ENCODE data around the gene UCHL3.

The UCHL3 gene

DNA sequence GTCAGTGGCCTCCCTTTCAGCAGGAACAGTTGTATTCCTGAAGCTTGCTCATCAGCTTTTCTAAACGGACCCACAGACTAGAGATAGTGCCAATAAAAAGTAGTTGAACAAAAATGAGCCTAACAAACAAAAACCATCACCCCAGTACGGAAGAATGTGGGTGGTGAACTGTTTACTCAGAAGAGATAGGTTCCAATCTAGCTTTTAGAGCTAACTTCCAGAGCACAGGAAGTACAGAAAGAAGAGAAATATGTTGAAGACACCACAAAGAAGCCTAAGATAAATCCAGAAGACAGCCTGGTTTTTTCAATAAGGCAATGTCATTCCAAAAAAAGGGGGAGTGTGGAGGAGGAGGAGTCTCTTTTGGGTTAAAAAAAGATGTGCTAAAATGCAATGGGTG, 83.7 kb downstream of the UCHL3 start:
- DNase-seq, result peak; percentile 90

DNA sequence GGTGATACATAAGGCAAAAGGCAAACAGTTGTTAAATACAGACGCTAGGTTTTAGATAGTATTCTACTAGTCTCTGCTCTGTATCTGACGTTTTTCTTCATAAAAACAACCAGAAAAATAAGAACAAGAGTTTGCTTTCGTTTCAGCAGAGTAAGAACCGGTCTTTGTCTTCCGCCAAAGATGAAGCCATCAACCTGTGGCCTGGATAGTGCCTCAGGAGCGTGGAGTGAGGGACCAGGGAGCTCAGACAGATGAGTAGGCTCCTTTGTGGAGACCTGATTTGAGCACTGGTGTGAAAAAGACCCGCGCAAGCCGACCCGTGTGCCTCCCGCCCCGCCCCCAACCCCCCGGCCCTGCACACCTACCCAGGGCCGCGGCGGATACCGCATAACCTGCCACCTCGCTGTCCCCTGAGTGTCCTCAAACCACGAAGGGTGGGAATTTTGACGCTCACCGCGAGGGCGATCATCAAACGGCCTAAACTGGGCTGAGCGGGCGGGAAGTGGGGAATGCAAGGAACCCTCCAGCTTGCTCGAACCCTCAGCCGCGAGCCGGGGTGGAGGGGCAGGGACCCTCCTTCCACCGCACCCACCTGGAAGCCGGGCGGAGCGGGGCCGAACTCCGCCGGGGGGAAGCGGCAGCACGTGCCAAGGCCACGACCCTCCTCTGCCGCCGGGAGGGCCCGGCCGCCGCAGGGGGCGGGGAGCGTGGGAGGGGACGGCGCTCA, 85.7 kb downstream of the UCHL3 start:
- no peak for DNase-seq

DNA sequence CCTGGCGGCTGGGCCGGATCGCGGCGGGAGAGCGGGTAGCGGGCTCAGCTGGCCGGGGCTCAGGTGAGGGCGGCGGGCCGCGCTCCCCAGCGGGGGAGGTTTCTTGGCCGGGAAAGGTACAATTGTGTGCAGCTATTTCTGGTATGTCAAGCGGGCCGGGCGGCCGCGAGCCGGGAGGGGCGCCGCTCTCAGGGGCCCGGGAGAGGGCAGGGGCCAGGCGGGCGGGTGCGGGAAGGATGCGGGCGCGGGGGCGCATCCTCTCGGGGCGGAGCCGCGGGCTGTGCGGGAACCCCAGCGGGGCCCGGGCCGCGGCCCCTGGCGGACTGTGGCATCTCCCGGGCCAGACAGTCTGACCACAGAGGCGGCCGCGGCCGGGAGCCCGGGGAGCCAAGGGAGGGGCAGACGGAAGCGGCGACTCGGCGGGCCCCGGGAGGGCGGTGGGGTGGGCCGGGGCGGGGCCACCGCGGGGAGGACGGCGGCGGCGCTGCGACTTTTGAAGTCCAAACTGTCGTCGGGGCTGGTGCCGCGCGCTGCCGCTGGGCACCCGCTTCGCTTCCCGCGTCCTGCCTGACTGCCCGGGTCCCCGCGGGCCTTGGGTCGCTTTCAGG, 86.3 kb downstream of the UCHL3 start, which contains the start of gene LMO7:
Gene LMO7, plus strand, starts transcription at position 503 of the 608 bp plus-strand sequence. CDS start 328 bp downstream, outside the sequence.
- peak; percentile 35 for DNase-seq

DNA sequence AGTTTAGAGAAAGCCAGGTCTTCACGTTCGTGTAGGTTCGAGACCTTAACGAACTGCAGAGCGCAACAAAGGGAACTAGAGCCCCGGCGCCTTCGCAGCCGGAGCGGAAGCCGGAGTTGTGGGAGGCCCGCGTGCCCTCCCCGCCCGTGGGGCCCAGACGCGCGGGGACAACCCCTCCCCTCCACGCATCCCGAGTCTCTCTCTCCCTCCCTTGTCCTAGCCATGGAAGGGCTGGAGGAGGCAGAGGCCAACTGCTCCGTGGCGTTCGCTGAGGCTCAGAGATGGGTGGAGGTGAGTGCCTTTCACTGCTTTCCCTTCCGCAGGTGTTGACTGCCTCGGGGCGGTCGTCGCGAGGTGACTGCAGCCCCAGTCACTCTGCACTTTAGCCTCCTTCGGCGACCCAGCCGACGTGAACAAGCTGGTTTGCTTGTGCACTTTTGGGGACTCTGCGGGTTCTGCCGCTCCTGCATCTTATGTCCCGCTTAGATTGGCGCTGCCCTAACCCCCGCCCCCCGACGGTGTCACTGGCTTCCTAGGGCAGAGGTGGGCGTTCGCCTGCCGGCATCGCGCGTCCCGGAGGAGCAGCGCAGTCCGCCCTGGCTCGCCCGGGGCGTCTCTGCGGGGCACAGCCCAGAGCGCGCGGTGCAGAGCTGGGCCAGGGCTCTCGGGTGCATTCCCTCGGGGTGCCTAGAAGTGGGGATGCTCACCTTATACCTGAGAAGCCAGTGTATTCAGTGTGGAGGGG, 87.0 kb downstream of the UCHL3 start:
- no peak for DNase-seq

DNA sequence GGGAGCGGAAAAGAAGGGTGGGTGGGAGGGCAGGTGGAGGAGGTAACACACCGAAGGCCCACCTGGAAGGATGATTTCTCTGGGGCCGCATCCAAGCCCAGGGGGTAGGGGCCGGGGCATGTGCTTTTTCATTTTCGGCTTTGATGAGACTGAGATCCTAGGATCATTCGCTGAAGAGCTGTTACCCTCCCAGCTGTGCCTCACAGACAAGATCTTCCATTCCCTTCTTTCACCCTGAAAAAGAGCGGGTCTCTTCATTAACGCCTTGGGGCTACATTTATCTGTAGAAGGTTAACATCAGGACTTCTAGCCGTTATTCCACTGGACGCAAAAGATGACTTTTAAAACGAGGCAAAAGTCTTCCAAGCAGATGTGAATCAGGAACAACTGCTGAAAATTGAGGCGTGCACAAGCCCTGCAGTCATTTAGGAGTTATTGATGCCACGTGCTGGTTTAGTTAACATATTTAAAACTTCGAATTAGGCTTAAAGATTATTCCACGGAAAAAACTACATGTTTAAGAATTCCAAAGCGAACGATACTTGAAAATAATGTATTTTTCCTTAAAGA, 87.7 kb downstream of the UCHL3 start:
- DNase-seq, result no peak

DNA sequence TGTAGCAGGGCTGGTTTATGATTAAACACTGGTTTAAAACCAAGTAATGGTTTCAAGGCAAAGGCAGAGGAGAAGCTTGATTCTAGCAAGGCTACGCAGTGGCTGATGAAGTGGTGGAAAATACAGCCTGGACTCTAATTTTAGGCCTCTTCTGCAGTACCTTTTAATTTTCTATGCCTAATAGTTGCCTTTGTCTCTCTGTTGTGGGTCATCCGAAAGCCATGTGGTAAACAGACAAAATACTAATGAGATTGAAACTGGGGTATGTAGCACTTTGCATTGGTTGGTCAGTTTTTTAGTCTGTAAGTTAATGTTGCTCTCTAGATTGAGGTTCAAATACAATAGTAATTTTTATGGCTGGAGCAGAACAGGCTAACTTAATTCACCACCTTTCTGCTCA, 89.9 kb downstream of the UCHL3 start:
- no peak for DNase-seq

DNA sequence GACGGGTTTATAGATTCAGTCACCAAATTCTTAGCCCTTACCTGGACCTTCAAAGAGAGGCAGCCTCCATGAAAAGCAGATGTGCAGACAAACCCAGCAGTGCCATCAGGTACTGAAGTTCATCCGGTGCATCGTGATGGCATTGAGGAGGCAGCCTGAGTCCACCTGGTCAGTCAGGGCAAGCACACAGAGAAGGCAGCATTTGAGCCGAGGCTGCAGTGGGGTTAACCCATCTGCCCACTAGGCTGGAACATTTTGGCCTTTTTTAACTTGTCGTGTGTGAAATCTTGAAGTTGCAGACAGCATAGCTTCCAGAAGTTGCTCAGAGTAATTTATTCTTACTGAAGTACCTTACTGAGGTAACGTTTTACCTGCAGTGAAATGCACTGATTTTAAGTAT, 91.4 kb downstream of the UCHL3 start:
- no peak for DNase-seq

DNA sequence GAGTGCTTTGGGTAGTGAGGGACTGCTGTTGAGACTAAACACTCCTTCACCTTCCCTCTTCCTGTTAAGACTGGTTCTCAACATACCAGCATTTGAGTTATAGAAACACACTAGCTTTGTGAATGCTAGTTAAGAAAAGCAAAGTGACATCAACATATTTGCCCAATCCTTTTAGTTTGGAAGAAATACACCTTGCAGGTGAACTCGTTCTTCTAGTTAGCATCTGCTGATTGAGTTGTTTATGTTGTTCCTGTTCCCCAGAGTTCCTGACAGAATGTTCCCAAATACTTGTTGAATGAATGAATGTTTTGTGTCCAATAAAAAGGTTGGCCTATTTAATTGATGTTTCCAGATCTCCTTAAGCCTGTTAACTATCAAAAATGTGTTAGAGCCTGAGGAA, 93.6 kb downstream of the UCHL3 start:
- no peak for DNase-seq

DNA sequence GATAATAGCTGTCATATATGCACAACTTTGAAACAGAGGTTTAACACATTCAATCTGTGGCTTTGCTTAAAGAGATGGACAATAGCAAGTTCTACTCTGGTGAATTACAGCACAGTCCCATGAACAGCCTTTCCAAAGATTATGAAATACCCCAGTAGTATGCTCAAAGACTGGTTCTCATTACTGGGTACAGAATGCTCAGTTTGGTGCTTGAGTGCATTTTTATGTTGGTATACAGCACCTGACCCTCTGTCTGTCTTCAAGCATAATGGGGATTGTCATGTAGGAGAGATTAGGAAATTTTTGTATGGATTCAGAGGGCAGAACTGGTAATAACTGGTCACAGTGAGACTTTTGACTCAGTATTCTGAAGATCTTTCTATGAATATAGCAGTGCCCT, 94.1 kb downstream of the UCHL3 start:
- no peak for DNase-seq

DNA sequence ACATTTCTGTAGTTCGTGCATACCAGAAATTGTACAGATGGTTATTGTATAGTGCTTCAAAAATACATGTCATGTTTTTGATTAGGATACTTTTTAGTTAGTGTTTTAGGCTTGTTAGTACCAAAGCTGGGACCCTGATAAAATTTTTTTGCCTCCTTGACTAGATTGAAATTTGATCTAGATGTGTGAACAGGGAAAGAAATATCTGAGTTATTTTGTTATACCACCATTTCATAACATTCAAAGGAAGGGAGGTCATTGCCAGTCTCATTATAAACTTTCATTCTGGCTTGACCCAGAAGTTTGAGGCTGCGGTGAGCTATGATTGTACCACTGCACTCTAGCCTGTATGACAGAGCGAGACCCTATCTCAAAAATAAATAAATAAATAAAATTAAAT, 95.5 kb downstream of the UCHL3 start:
- no peak for DNase-seq

DNA sequence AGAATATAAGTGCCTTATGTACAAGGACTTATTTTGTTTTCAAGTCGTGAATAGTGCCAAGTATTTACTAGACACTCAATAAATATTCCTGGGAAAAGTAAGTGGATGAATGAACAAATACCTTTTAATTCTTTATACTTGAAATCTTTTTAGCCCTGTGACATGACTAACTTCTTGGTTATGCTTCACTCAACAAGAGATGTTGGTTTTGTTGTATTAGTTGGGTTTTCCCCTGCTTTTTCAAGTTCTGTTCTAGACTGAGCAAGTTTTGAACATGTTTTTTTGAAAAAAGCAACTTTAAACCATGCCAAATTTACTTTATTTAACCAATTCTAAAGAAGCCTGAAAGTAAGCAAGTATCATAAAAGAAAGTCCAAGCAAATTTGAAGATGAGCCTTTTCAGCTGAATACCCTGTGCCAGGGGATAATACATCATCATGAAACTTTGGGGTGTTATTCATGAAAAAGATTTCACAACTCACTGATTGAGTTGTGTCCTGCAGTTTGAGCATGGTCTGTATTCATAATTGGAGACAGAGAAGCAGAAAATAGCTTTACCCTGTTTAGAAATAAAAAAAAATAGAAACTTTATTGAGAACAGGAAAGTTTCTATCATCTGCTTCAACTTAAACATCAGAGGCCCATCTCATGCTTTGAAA, 97.7 kb downstream of the UCHL3 start:
- no peak for DNase-seq

DNA sequence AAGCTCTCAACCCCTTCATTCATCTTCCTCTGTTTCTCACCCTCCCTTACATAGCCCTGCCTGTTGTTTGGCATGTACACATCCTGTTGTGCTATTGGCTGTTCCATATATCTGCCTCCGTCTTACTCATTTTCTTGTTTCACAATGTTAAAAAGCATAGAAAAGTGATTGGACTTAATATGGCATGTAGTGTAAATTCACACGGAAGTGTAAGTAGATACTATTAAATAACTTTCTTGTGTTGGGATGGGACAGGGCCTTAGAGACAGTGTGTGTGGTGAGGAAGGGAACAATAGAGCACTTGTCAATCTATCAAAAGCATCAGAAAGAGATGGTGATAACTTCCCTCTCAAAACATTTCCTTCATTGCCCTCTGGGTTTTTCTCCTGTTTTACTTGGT, 98.9 kb downstream of the UCHL3 start:
- DNase-seq, result no peak

DNA sequence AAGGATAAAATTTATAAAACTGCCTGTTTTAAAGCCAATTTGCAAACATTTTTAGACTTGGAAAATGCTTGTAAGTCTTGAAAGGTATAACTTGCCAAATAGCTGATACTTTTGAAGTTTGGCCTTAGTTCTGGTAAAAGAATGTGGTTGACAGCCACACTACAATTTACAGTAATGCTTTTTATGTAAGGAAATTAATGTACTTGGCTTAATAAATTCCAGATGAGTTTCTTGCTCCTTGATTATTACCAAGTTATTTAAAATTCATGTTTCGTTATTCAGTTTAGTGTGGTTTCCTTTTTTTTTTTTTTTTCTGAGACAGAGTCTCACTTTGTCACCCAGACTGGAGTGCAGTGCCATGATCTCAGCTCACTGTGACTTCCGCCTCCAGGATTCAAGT, 101.4 kb downstream of the UCHL3 start:
- no peak for DNase-seq

DNA sequence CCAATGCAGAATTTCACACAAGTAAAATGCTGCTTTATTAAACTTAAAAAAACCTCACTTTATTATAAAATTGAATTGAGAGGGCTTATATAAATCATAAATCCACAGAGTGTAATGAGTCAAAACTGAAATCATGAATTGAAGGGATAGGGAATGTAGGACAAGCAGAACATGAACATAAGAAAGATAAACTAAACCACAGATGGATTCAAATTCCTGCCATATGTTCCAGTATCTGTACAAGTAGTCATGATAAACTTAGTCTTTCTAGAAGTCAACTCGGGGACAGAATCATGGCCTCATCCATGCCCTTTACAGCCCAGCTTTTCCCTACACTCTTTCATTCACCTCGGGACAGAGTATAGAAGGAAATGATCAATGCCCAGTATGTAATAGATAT, 103.1 kb downstream of the UCHL3 start:
- no peak for DNase-seq
